ENCODE data around the gene DNAH8.

DNAH8 gene

GRCh38 chr6:38749473-38749872 is 34.4 kb downstream of the DNAH8 start:
- Histone ChIP-seq H3K27me3 (ENCODE audit: control insufficient read depth, insufficient read depth, low read length, poor library complexity, severe bottlenecking) (no peaks in the 10 kb centered on the region), H3K4me1 (ENCODE audit: control insufficient read depth, insufficient read depth, low read length) (no peaks in the 10 kb centered on the region), H3K36me3 (ENCODE audit: control insufficient read depth, insufficient read depth, low read length) (no peaks in the 10 kb centered on the region), H3K9me3 (ENCODE audit: control insufficient read depth, low read length) (no peaks in the 10 kb centered on the region), H3K4me3 (ENCODE audit: insufficient read depth, low read depth, low read length) (no peak overlapping the region), H3K27ac (ENCODE audit: insufficient read depth, low read depth, low read length, poor library complexity, severe bottlenecking) (no peak overlapping the region)
- WGBS, 2 experiments = 100% methylated on average over 1 of the region's 1 CpG; no CpG with 5 or more reads in 1 of the 2 experiments

GRCh38 chr6:38750968-38751615 is 36.0 kb downstream of the DNAH8 start:
- Histone ChIP-seq H3K27ac (ENCODE audit: insufficient read depth, low read depth, low read length, poor library complexity, severe bottlenecking) (no peak overlapping the region), H3K4me3 (ENCODE audit: insufficient read depth, low read depth, low read length) (no peak overlapping the region), H3K4me1 (ENCODE audit: control insufficient read depth, insufficient read depth, low read length) (no peaks in the 10 kb centered on the region), H3K36me3 (ENCODE audit: control insufficient read depth, insufficient read depth, low read length) (no peaks in the 10 kb centered on the region), H3K9me3 (ENCODE audit: control insufficient read depth, low read length) (no peaks in the 10 kb centered on the region), H3K27me3 (ENCODE audit: control insufficient read depth, insufficient read depth, low read length, poor library complexity, severe bottlenecking) (no peaks in the 10 kb centered on the region)
- WGBS, 2 experiments = 79 to 100% methylated on average over 1 of the region's 1 CpG

GRCh38 chr6:38753707-38754106 is 38.6 kb downstream of the DNAH8 start:
- no peak overlapping the region for H3K27ac ChIP-seq (ENCODE audit: insufficient read depth, low read depth, low read length, poor library complexity, severe bottlenecking)
- no peaks in the 10 kb centered on the region for H3K36me3 ChIP-seq (ENCODE audit: control insufficient read depth, insufficient read depth, low read length)
- no peaks in the 10 kb centered on the region for H3K4me1 ChIP-seq (ENCODE audit: control insufficient read depth, insufficient read depth, low read length)
- H3K27me3 ChIP-seq (ENCODE audit: control insufficient read depth, insufficient read depth, low read length, poor library complexity, severe bottlenecking) = no peaks in the 10 kb centered on the region
- no peaks in the 10 kb centered on the region for H3K9me3 ChIP-seq (ENCODE audit: control insufficient read depth, low read length)
- no peak overlapping the region for H3K4me3 ChIP-seq (ENCODE audit: insufficient read depth, low read depth, low read length)

GRCh38 chr6:38755207-38755606 is 40.1 kb downstream of the DNAH8 start:
- Histone ChIP-seq H3K27me3 (ENCODE audit: control insufficient read depth, insufficient read depth, low read length, poor library complexity, severe bottlenecking) (no peaks in the 10 kb centered on the region), H3K36me3 (ENCODE audit: control insufficient read depth, insufficient read depth, low read length) (no peaks in the 10 kb centered on the region), H3K9me3 (ENCODE audit: control insufficient read depth, low read length) (no peaks in the 10 kb centered on the region), H3K4me3 (ENCODE audit: insufficient read depth, low read depth, low read length) (no peak overlapping the region), H3K27ac (ENCODE audit: insufficient read depth, low read depth, low read length, poor library complexity, severe bottlenecking) (no peak overlapping the region), H3K4me1 (ENCODE audit: control insufficient read depth, insufficient read depth, low read length) (no peaks in the 10 kb centered on the region)
- WGBS, 2 experiments = 88 to 90% methylated on average over 2 to 3 of the region's 3 CpGs

GRCh38 chr6:38755874-38756273 is 40.8 kb downstream of the DNAH8 start:
- H3K4me1 ChIP-seq (ENCODE audit: control insufficient read depth, insufficient read depth, low read length) = no peaks in the 10 kb centered on the region
- H3K27ac ChIP-seq (ENCODE audit: insufficient read depth, low read depth, low read length, poor library complexity, severe bottlenecking) = no peak overlapping the region
- H3K9me3 ChIP-seq (ENCODE audit: control insufficient read depth, low read length) = no peaks in the 10 kb centered on the region
- H3K36me3 ChIP-seq (ENCODE audit: control insufficient read depth, insufficient read depth, low read length) = no peaks in the 10 kb centered on the region
- no peak overlapping the region for H3K4me3 ChIP-seq (ENCODE audit: insufficient read depth, low read depth, low read length)
- no peaks in the 10 kb centered on the region for H3K27me3 ChIP-seq (ENCODE audit: control insufficient read depth, insufficient read depth, low read length, poor library complexity, severe bottlenecking)
- WGBS, 2 experiments = 93 to 100% methylated on average over 2 of the region's 2 CpGs

- Histone ChIP-seq H3K9me3 (ENCODE audit: control insufficient read depth, low read length) (no peaks in the 10 kb centered on the region), H3K4me3 (ENCODE audit: insufficient read depth, low read depth, low read length) (no peak overlapping the region), H3K27me3 (ENCODE audit: control insufficient read depth, insufficient read depth, low read length, poor library complexity, severe bottlenecking) (no peaks in the 10 kb centered on the region), H3K4me1 (ENCODE audit: control insufficient read depth, insufficient read depth, low read length) (no peaks in the 10 kb centered on the region), H3K27ac (ENCODE audit: insufficient read depth, low read depth, low read length, poor library complexity, severe bottlenecking) (no peak overlapping the region), H3K36me3 (ENCODE audit: control insufficient read depth, insufficient read depth, low read length) (no peaks in the 10 kb centered on the region)
- 87 to 97% methylated on average over 1 of the region's 1 CpG for WGBS, 2 experiments
Observed at GRCh38 chr6:38760097-38760496, 45.0 kb downstream of the DNAH8 start.

- Histone ChIP-seq H3K4me3 (ENCODE audit: insufficient read depth, low read depth, low read length) (no peak overlapping the region), H3K4me1 (ENCODE audit: control insufficient read depth, insufficient read depth, low read length) (no peaks in the 10 kb centered on the region), H3K36me3 (ENCODE audit: control insufficient read depth, insufficient read depth, low read length) (no peaks in the 10 kb centered on the region), H3K27ac (ENCODE audit: insufficient read depth, low read depth, low read length, poor library complexity, severe bottlenecking) (no peak overlapping the region), H3K27me3 (ENCODE audit: control insufficient read depth, insufficient read depth, low read length, poor library complexity, severe bottlenecking) (no peaks in the 10 kb centered on the region), H3K9me3 (ENCODE audit: control insufficient read depth, low read length) (no peaks in the 10 kb centered on the region)
Observed at GRCh38 chr6:38762848-38763247, 47.7 kb downstream of the DNAH8 start.

GRCh38 chr6:38767560-38767959 is 52.4 kb downstream of the DNAH8 start:
- Histone ChIP-seq H3K36me3 (ENCODE audit: control insufficient read depth, insufficient read depth, low read length) (no peaks in the 10 kb centered on the region), H3K4me3 (ENCODE audit: insufficient read depth, low read depth, low read length) (no peak overlapping the region), H3K4me1 (ENCODE audit: control insufficient read depth, insufficient read depth, low read length) (no peaks in the 10 kb centered on the region), H3K9me3 (ENCODE audit: control insufficient read depth, low read length) (no peaks in the 10 kb centered on the region), H3K27ac (ENCODE audit: insufficient read depth, low read depth, low read length, poor library complexity, severe bottlenecking) (no peak overlapping the region), H3K27me3 (ENCODE audit: control insufficient read depth, insufficient read depth, low read length, poor library complexity, severe bottlenecking) (no peaks in the 10 kb centered on the region)
- 89 to 100% methylated on average over 1 of the region's 2 CpGs for WGBS, 2 experiments

GRCh38 chr6:38773338-38773737 is 58.2 kb downstream of the DNAH8 start:
- H3K27ac ChIP-seq (ENCODE audit: insufficient read depth, low read depth, low read length, poor library complexity, severe bottlenecking) = no peak overlapping the region
- 66 to 67% methylated on average over 3 of the region's 3 CpGs for WGBS, 2 experiments
- no peak overlapping the region for H3K4me3 ChIP-seq (ENCODE audit: insufficient read depth, low read depth, low read length)
- no peaks in the 10 kb centered on the region for H3K4me1 ChIP-seq (ENCODE audit: control insufficient read depth, insufficient read depth, low read length)
- H3K27me3 ChIP-seq (ENCODE audit: control insufficient read depth, insufficient read depth, low read length, poor library complexity, severe bottlenecking) = no peaks in the 10 kb centered on the region
- H3K36me3 ChIP-seq (ENCODE audit: control insufficient read depth, insufficient read depth, low read length) = no peaks in the 10 kb centered on the region
- no peaks in the 10 kb centered on the region for H3K9me3 ChIP-seq (ENCODE audit: control insufficient read depth, low read length)

GRCh38 chr6:38774929-38775707 is 60.0 kb downstream of the DNAH8 start:
- Histone ChIP-seq H3K4me3 (ENCODE audit: insufficient read depth, low read depth, low read length) (no peak overlapping the region), H3K36me3 (ENCODE audit: control insufficient read depth, insufficient read depth, low read length) (no peaks in the 10 kb centered on the region), H3K27ac (ENCODE audit: insufficient read depth, low read depth, low read length, poor library complexity, severe bottlenecking) (no peak overlapping the region), H3K9me3 (ENCODE audit: control insufficient read depth, low read length) (no peaks in the 10 kb centered on the region), H3K27me3 (ENCODE audit: control insufficient read depth, insufficient read depth, low read length, poor library complexity, severe bottlenecking) (no peaks in the 10 kb centered on the region), H3K4me1 (ENCODE audit: control insufficient read depth, insufficient read depth, low read length) (no peaks in the 10 kb centered on the region)
- 94 to 96% methylated on average over 5 of the region's 5 CpGs for WGBS, 2 experiments

Data from ectodermal cell (in vitro differentiated cells).